Endodermal cell (in vitro differentiated cells): ENCODE data around the gene UBXN1. TPM values are rescaled to one million over a fixed set of nuclear protein-coding genes. Genes with fewer than 3 reads are reported as not detected.
"Not testable (repeated sequence)": the region's sequence is repeated elsewhere in the genome, so short reads cannot be mapped to it uniquely, and the experiment has no call there.

Experiments
- DNase-seq: peaks from one replicate; pipeline ENCODE4 v3.0.0-alpha.2; 2017
- H3K27ac ChIP-seq: 2 replicates; pipeline ENCODE4 v1.5.1; 2013; ENCODE audit warnings: mild to moderate bottlenecking, low read depth, low read length, moderate library complexity
- H3K27me3 ChIP-seq: 2 replicates; pipeline ENCODE4 v1.6.1; 2013; ENCODE audit warnings: mild to moderate bottlenecking, low read length, moderate library complexity; ENCODE audit not compliant: insufficient read depth, control insufficient read depth, poor library complexity, severe bottlenecking
- H3K36me3 ChIP-seq: 2 replicates; pipeline ENCODE4 v1.7.0; 2013; ENCODE audit warnings: mild to moderate bottlenecking, low read length, moderate library complexity; ENCODE audit not compliant: control insufficient read depth, insufficient read depth
- H3K4me1 ChIP-seq: one replicate; pipeline ENCODE4 v1.7.0; 2013; ENCODE audit warnings: low read length; ENCODE audit not compliant: control insufficient read depth, insufficient read depth
- H3K4me3 ChIP-seq: 2 replicates; pipeline ENCODE4 v1.5.1; 2013; ENCODE audit warnings: mild to moderate bottlenecking, low read length, moderate library complexity
- H3K9ac ChIP-seq: 2 replicates; pipeline ENCODE4 v1.6.1; 2013; ENCODE audit warnings: mild to moderate bottlenecking, low read length, moderate library complexity; ENCODE audit not compliant: poor library complexity, severe bottlenecking; ENCODE audit errors: extremely low read depth
- H3K9me3 ChIP-seq: 2 replicates; pipeline ENCODE4 v1.6.1; 2013; ENCODE audit warnings: mild to moderate bottlenecking, low read length, moderate library complexity; ENCODE audit not compliant: control insufficient read depth
- H3K27ac Mint-ChIP-seq: 2 replicates; pipeline ENCODE4 v1.8.0; 2020; ENCODE audit warnings: mixed read lengths
- H3K27me3 Mint-ChIP-seq: 2 replicates; pipeline ENCODE4 v1.8.0; 2021; ENCODE audit warnings: mild to moderate bottlenecking, mixed read lengths; ENCODE audit not compliant: insufficient read depth
- H3K36me3 Mint-ChIP-seq: 2 replicates; pipeline ENCODE4 v1.8.0; 2020; ENCODE audit warnings: low read depth, mixed read lengths
- H3K4me1 Mint-ChIP-seq: 2 replicates; pipeline ENCODE4 v1.8.0; 2020; ENCODE audit warnings: mixed read lengths
- H3K4me3 Mint-ChIP-seq: 2 replicates; pipeline ENCODE4 v1.8.0; 2020; ENCODE audit warnings: mild to moderate bottlenecking, moderate library complexity, mixed read lengths
- H3K9me3 Mint-ChIP-seq: 2 replicates; pipeline ENCODE4 v1.8.0; 2020; ENCODE audit warnings: mild to moderate bottlenecking, mixed read lengths
- CTCF ChIP-seq: fragments of 200-600 bp; sonication (generic); conservative IDR thresholded peaks from 2 replicates; pipeline ENCODE4 v1.5.0; 2021; ENCODE audit warnings: antibody characterized with exemption, mild to moderate bottlenecking
- WGBS, 2 experiments: methylation state at CpG; one replicate each; pipeline versions ENCODE4 v1.1.5 to v1.1.7; 2013; ENCODE audit warnings: missing lambda C conversion rate in 2 of 2, mixed read lengths in 1 of 2; ENCODE audit not compliant: insufficient coverage in 1 of 2, insufficient read length in 1 of 2; 5-methylcytosine and 5-hydroxymethylcytosine counted together
- total RNA-seq, 2 donors: library from RNA; stranded (reverse); fragmentation: NEBNext Ultra II Directional in 1 of 2; extraction: Animal tissue kit (Norgen Biotek cat#: 25700) in 1 of 2; gene quantifications; 2 replicates in 1 of 2; 3 replicates in 1 of 2; pipeline ENCODE4 v1.2.1, GENCODE V29; 2021

Gene UBXN1
- total RNA-seq, 2 donors from 2014 or later, result 89.3 to 96.6 TPM

GRCh38 chr11:62677156-62677555, 1.7 kb downstream of the UBXN1 start:
- H3K9me3 ChIP-seq, result no peaks in the 10 kb centered on the region
- H3K4me1 ChIP-seq, result peaks cover 7% of the 10 kb centered on the region
- no peak for TF ChIP-seq CTCF
- H3K27ac ChIP-seq, result no peak overlapping the region
- Mint-ChIP-seq H3K36me3 (peaks cover 37% of the 10 kb centered on the region), H3K4me3 (peak overlapping the region; percentile 84), H3K9me3 (no peaks in the 10 kb centered on the region), H3K27me3 (no peaks in the 10 kb centered on the region), H3K27ac (peak overlapping the region; percentile 0), H3K4me1 (peaks cover 19% of the 10 kb centered on the region)
- 89 to 93% methylated on average over 4 to 6 of the region's 6 CpGs for WGBS, 2 experiments
- H3K9ac ChIP-seq, result no peak overlapping the region
- no peak for DNase-seq
- no peak overlapping the region for H3K4me3 ChIP-seq
- H3K27me3 ChIP-seq, result no peaks in the 10 kb centered on the region
- peaks cover 42% of the 10 kb centered on the region for H3K36me3 ChIP-seq

GRCh38 chr11:62676698-62677097, 2.2 kb downstream of the UBXN1 start:
- Histone ChIP-seq H3K9ac (no peak overlapping the region), H3K9me3 (no peaks in the 10 kb centered on the region), H3K36me3 (peaks cover 42% of the 10 kb centered on the region), H3K27ac (no peak overlapping the region), H3K4me3 (no peak overlapping the region), H3K27me3 (no peaks in the 10 kb centered on the region), H3K4me1 (peaks cover 7% of the 10 kb centered on the region)
- DNase-seq, result peak; percentile 53
- no peaks in the 10 kb centered on the region for H3K9me3 Mint-ChIP-seq
- H3K27me3 Mint-ChIP-seq, result no peaks in the 10 kb centered on the region
- H3K4me3 Mint-ChIP-seq, result peak overlapping the region; percentile 84
- 90 to 92% methylated on average over 5 to 6 of the region's 6 CpGs for WGBS, 2 experiments
- TF ChIP-seq CTCF, result peak; percentile 29
- peak overlapping the region; percentile 0 for H3K27ac Mint-ChIP-seq
- H3K36me3 Mint-ChIP-seq, result peaks cover 37% of the 10 kb centered on the region
- H3K4me1 Mint-ChIP-seq, result peaks cover 19% of the 10 kb centered on the region

GRCh38 chr11:62675415-62675814, 3.5 kb downstream of the UBXN1 start:
- not testable (repeated sequence) for H3K9me3 Mint-ChIP-seq, H3K4me3 Mint-ChIP-seq, H3K27me3 Mint-ChIP-seq, H3K27ac Mint-ChIP-seq, H3K4me1 ChIP-seq, H3K9ac ChIP-seq, H3K27ac ChIP-seq, H3K9me3 ChIP-seq, H3K4me3 ChIP-seq, DNase-seq, H3K27me3 ChIP-seq
- H3K36me3 Mint-ChIP-seq, result peaks cover 37% of the 10 kb centered on the region
- peaks cover 42% of the 10 kb centered on the region for H3K36me3 ChIP-seq
- WGBS, 2 experiments, result 96 to 97% methylated on average over 10 of the region's 10 CpGs
- peaks cover 15% of the 10 kb centered on the region for H3K4me1 Mint-ChIP-seq

GRCh38 chr11:62673196-62673525, 5.7 kb downstream of the UBXN1 start:
- peak overlapping the region; percentile 95 for H3K27ac Mint-ChIP-seq
- Histone ChIP-seq H3K27ac (no peak overlapping the region), H3K27me3 (no peaks in the 10 kb centered on the region), H3K4me3 (no peak overlapping the region), H3K4me1 (peaks cover 4% of the 10 kb centered on the region), H3K9me3 (no peaks in the 10 kb centered on the region), H3K36me3 (peaks cover 42% of the 10 kb centered on the region), H3K9ac (no peak overlapping the region)
- DNase-seq, result no peak
- no peaks in the 10 kb centered on the region for H3K27me3 Mint-ChIP-seq
- peaks cover 35% of the 10 kb centered on the region for H3K36me3 Mint-ChIP-seq
- no peak for TF ChIP-seq CTCF
- peaks cover 21% of the 10 kb centered on the region for H3K4me1 Mint-ChIP-seq
- H3K9me3 Mint-ChIP-seq, result no peaks in the 10 kb centered on the region
- 94 to 100% methylated on average over 1 to 2 of the region's 2 CpGs for WGBS, 2 experiments
- H3K4me3 Mint-ChIP-seq, result peak overlapping the region; percentile 98
